ENCODE results near the gene ABHD12B. TPM values are rescaled to one million over a fixed set of nuclear protein-coding genes. Genes with fewer than 3 reads are reported as not detected.

The ABHD12B gene
- total and polyA plus RNA-seq, 2 donors from 2014 or later = 0.88 TPM; not detected in 1

- H3K9me3 ChIP-seq (ENCODE audit: control insufficient read depth in 2 of 3, insufficient read depth in 1 of 3, low read length in 3 of 3) = no peaks in the 10 kb centered on the region
- peak in 3 of 5 donors; percentile 46 to 68 (median 53) for DNase-seq
- H3K27ac ChIP-seq (ENCODE audit: low read depth in 2 of 2, low read length in 2 of 2) = no peak overlapping the region
- TF ChIP-seq CTCF (IDR thresholded peaks at IDR 0.05; ENCODE audit: borderline replicate concordance, extremely low read depth, insufficient read depth) = no peak
- peaks cover 0 to 8% (median 0%) of the 10 kb centered on the region in 3 donors for H3K36me3 ChIP-seq (ENCODE audit: control insufficient read depth in 2 of 3, insufficient read depth in 3 of 3, low read length in 3 of 3)
- H3K4me1 ChIP-seq (ENCODE audit: control insufficient read depth in 2 of 3, insufficient read depth in 2 of 3, low read depth in 1 of 3, low read length in 3 of 3) = no peaks in the 10 kb centered on the region
- no peak overlapping the region for H3K9ac ChIP-seq (ENCODE audit: low read length in 3 of 3)
- intact Hi-C loops (cut with DNase I) = no loop called here
- FAIRE-seq = no peak
- H3K4me3 ChIP-seq (ENCODE audit: low read length in 3 of 3) = no peak overlapping the region
- H3K27me3 ChIP-seq (ENCODE audit: control insufficient read depth, insufficient read depth, low read length) = no peaks in the 10 kb centered on the region
Observed at GRCh38 chr14:50920482-50921230, 48.8 kb downstream of the ABHD12B start.

- Histone ChIP-seq H3K4me1 (ENCODE audit: control insufficient read depth in 2 of 3, insufficient read depth in 2 of 3, low read depth in 1 of 3, low read length in 3 of 3) (no peaks in the 10 kb centered on the region), H3K27me3 (ENCODE audit: control insufficient read depth, insufficient read depth, low read length) (no peaks in the 10 kb centered on the region), H3K9ac (ENCODE audit: low read length in 3 of 3) (no peak overlapping the region), H3K9me3 (ENCODE audit: control insufficient read depth in 2 of 3, insufficient read depth in 1 of 3, low read length in 3 of 3) (no peaks in the 10 kb centered on the region), H3K36me3 (ENCODE audit: control insufficient read depth in 2 of 3, insufficient read depth in 3 of 3, low read length in 3 of 3) (peaks cover 0 to 2% (median 0%) of the 10 kb centered on the region in 3 donors), H3K27ac (ENCODE audit: low read depth in 2 of 2, low read length in 2 of 2) (no peak overlapping the region), H3K4me3 (ENCODE audit: low read length in 3 of 3) (no peak overlapping the region)
- DNase-seq = no peak
- no peak for TF ChIP-seq CTCF (IDR thresholded peaks at IDR 0.05; ENCODE audit: borderline replicate concordance, extremely low read depth, insufficient read depth)
- intact Hi-C loops (cut with DNase I) = no loop called here
- no peak for FAIRE-seq
Observed at GRCh38 chr14:50922803-50923202, 51.0 kb downstream of the ABHD12B start.

- Histone ChIP-seq H3K27ac (ENCODE audit: low read depth in 2 of 2, low read length in 2 of 2) (no peak overlapping the region), H3K9ac (ENCODE audit: low read length in 3 of 3) (no peak overlapping the region), H3K36me3 (ENCODE audit: control insufficient read depth in 2 of 3, insufficient read depth in 3 of 3, low read length in 3 of 3) (peaks cover 0 to 2% (median 0%) of the 10 kb centered on the region in 3 donors), H3K9me3 (ENCODE audit: control insufficient read depth in 2 of 3, insufficient read depth in 1 of 3, low read length in 3 of 3) (no peaks in the 10 kb centered on the region), H3K4me1 (ENCODE audit: control insufficient read depth in 2 of 3, insufficient read depth in 2 of 3, low read depth in 1 of 3, low read length in 3 of 3) (no peaks in the 10 kb centered on the region), H3K4me3 (ENCODE audit: low read length in 3 of 3) (no peak overlapping the region), H3K27me3 (ENCODE audit: control insufficient read depth, insufficient read depth, low read length) (no peaks in the 10 kb centered on the region)
- intact Hi-C loops (cut with DNase I) = no loop called here
- FAIRE-seq (no peak), DNase-seq (no peak)
- no peak for TF ChIP-seq CTCF (IDR thresholded peaks at IDR 0.05; ENCODE audit: borderline replicate concordance, extremely low read depth, insufficient read depth)
Observed at GRCh38 chr14:50924236-50924635, 52.4 kb downstream of the ABHD12B start.
